ENCODE results near the gene TMEM117.

Gene TMEM117

GRCh38 chr12:43878050-43878449, 42.2 kb downstream of the TMEM117 start (continued):
- TF ChIP-seq PATZ1 (CRISPR knock-in tag; IDR thresholded peaks at IDR 0.05; ENCODE audit: borderline replicate concordance) (no peak), ZNF565 (CRISPR knock-in tag; conservative IDR thresholded peaks at IDR 0.05; ENCODE audit: low read depth) (no peak), CREB5 (CRISPR knock-in tag; IDR thresholded peaks at IDR 0.05; ENCODE audit: low read depth) (no peak)

GRCh38 chr12:43880547-43880946, 44.7 kb downstream of the TMEM117 start:
- TF ChIP-seq GLIS3 (CRISPR knock-in tag; IDR thresholded peaks at IDR 0.05) (no peak), ZFP3 (CRISPR knock-in tag; IDR thresholded peaks at IDR 0.05) (no peak), ESRRG (CRISPR knock-in tag; IDR thresholded peaks at IDR 0.05) (no peak), OSR1 (CRISPR knock-in tag; IDR thresholded peaks at IDR 0.05) (no peak), RARB (CRISPR knock-in tag; IDR thresholded peaks at IDR 0.05) (no peak)
- no peak for ATAC-seq

GRCh38 chr12:43882578-43883178, 46.8 kb downstream of the TMEM117 start:
- no peak for TF ChIP-seq ZC3H10 (CRISPR knock-in tag; IDR thresholded peaks at IDR 0.05)
- ATAC-seq, result peak; percentile 97

GRCh38 chr12:43883311-43883710, 47.4 kb downstream of the TMEM117 start:
- no peak; the same call in 2 of the 3 replicates for ATAC-seq
- TF ChIP-seq POU6F1 (CRISPR knock-in tag; IDR thresholded peaks at IDR 0.05; ENCODE audit: borderline replicate concordance, low read depth) (no peak; the same call in 1 of the 2 replicates), OSR1 (CRISPR knock-in tag; IDR thresholded peaks at IDR 0.05) (no peak), GLIS3 (CRISPR knock-in tag; IDR thresholded peaks at IDR 0.05) (peak; percentile 89; the same call in 1 of the 2 replicates), TOX (CRISPR knock-in tag; IDR thresholded peaks at IDR 0.05; ENCODE audit: borderline replicate concordance) (no peak), ARNTL (CRISPR knock-in tag; IDR thresholded peaks at IDR 0.05; ENCODE audit: borderline replicate concordance, low read depth) (no peak), ZFP30 (CRISPR knock-in tag; IDR thresholded peaks at IDR 0.05) (no peak), ZFP3 (CRISPR knock-in tag; IDR thresholded peaks at IDR 0.05) (peak; percentile 67), ZNF70 (CRISPR knock-in tag; IDR thresholded peaks at IDR 0.05) (no peak), SNAI2 (CRISPR knock-in tag; IDR thresholded peaks at IDR 0.05) (peak; percentile 88), CSRNP3 (CRISPR knock-in tag; IDR thresholded peaks at IDR 0.05) (peak; percentile 85), ZNF8 (CRISPR knock-in tag; IDR thresholded peaks at IDR 0.05) (peak; percentile 24; the same call in 1 of the 2 replicates), ZC3H10 (CRISPR knock-in tag; IDR thresholded peaks at IDR 0.05) (no peak), CREB5 (CRISPR knock-in tag; IDR thresholded peaks at IDR 0.05; ENCODE audit: low read depth) (peak; percentile 95), PATZ1 (CRISPR knock-in tag; IDR thresholded peaks at IDR 0.05; ENCODE audit: borderline replicate concordance) (peak; percentile 82), TCF4 (CRISPR knock-in tag; IDR thresholded peaks at IDR 0.05; ENCODE audit: borderline replicate concordance) (peak; percentile 86), ZNF565 (CRISPR knock-in tag; conservative IDR thresholded peaks at IDR 0.05; ENCODE audit: low read depth) (no peak), BACH2 (CRISPR knock-in tag; IDR thresholded peaks at IDR 0.05; ENCODE audit: borderline replicate concordance) (no peak), RARB (CRISPR knock-in tag; IDR thresholded peaks at IDR 0.05) (no peak), CSDC2 (CRISPR knock-in tag; IDR thresholded peaks at IDR 0.05) (no peak), PPARA (CRISPR knock-in tag; IDR thresholded peaks at IDR 0.05; ENCODE audit: borderline replicate concordance) (no peak), ISL1 (CRISPR knock-in tag; IDR thresholded peaks at IDR 0.05) (peak; percentile 100), TSHZ2 (CRISPR knock-in tag; IDR thresholded peaks at IDR 0.05) (peak; percentile 77), ESRRG (CRISPR knock-in tag; IDR thresholded peaks at IDR 0.05) (peak; percentile 93)

Measured in SK-N-SH treated with all-trans-retinoic acid at 6 μM for 48 hours (cell line).